Trophoblast cell (in vitro differentiated cells and primary cell): ENCODE data around the gene CCDC40.

Experiments used
- DNase-seq, 2 donors: peaks; one replicate each; pipeline ENCODE4 v3.0.0-alpha.2; 2016
- H2AFZ ChIP-seq: 2 replicates; pipeline ENCODE4 v1.6.1; 2013; ENCODE audit warnings: low read length, moderate library complexity, mild to moderate bottlenecking; ENCODE audit not compliant: insufficient read depth, poor library complexity
- H2AK5ac ChIP-seq: 2 replicates; pipeline ENCODE4 v1.6.1; 2013; ENCODE audit warnings: mild to moderate bottlenecking, low read length
- H2BK120ac ChIP-seq: 2 replicates; pipeline ENCODE4 v1.6.1; 2013; ENCODE audit warnings: low read length, mild to moderate bottlenecking, moderate library complexity; ENCODE audit not compliant: insufficient read depth, poor library complexity
- H2BK12ac ChIP-seq: 2 replicates; pipeline ENCODE4 v1.6.1; 2013; ENCODE audit warnings: mild to moderate bottlenecking, low read length, moderate library complexity
- H2BK5ac ChIP-seq: 2 replicates; pipeline ENCODE4 v1.6.1; 2013; ENCODE audit warnings: low read length, low read depth, moderate library complexity, mild to moderate bottlenecking; ENCODE audit not compliant: poor library complexity
- H3K14ac ChIP-seq: 2 replicates; pipeline ENCODE4 v1.6.1; 2013; ENCODE audit warnings: mild to moderate bottlenecking, low read length
- H3K18ac ChIP-seq: 2 replicates; pipeline ENCODE4 v1.6.1; 2013; ENCODE audit warnings: mild to moderate bottlenecking, low read length
- H3K23ac ChIP-seq: 2 replicates; pipeline ENCODE4 v1.6.1; 2013; ENCODE audit warnings: low read length
- H3K27ac ChIP-seq: 2 replicates; pipeline ENCODE4 v1.5.1; 2013; ENCODE audit warnings: low read depth, mild to moderate bottlenecking, inconsistent platforms, low read length, moderate library complexity
- H3K27me3 ChIP-seq: 2 replicates; pipeline ENCODE4 v1.6.1; 2013; ENCODE audit warnings: inconsistent platforms, mild to moderate bottlenecking, low read length, moderate library complexity; ENCODE audit not compliant: insufficient read depth
- H3K36me3 ChIP-seq, 2 experiments: 1 replicate in 1 of 2; 2 replicates in 1 of 2; pipeline ENCODE4 v1.6.1; 2013; ENCODE audit warnings: low read length in 2 of 2, mild to moderate bottlenecking in 2 of 2, moderate library complexity in 1 of 2; ENCODE audit not compliant: insufficient read depth in 2 of 2, control insufficient read depth in 1 of 2
- H3K4ac ChIP-seq: 2 replicates; pipeline ENCODE4 v1.6.1; 2013; ENCODE audit warnings: low read depth, mild to moderate bottlenecking, low read length, moderate library complexity
- H3K4me1 ChIP-seq, 2 experiments: 1 replicate in 1 of 2; 2 replicates in 1 of 2; pipeline ENCODE4 v1.6.1; 2013; ENCODE audit warnings: low read length in 2 of 2, mild to moderate bottlenecking in 2 of 2, moderate library complexity in 1 of 2; ENCODE audit not compliant: insufficient read depth in 2 of 2, control insufficient read depth in 1 of 2
- H3K4me2 ChIP-seq: 2 replicates; pipeline ENCODE4 v1.6.1; 2013; ENCODE audit warnings: inconsistent platforms, mild to moderate bottlenecking, low read length, moderate library complexity
- H3K4me3 ChIP-seq: 2 replicates; pipeline ENCODE4 v1.5.1; 2013; ENCODE audit warnings: mild to moderate bottlenecking, low read depth, low read length, inconsistent platforms
- H3K79me1 ChIP-seq: one replicate; pipeline ENCODE4 v1.6.1; 2013; ENCODE audit warnings: low read length
- H3K79me2 ChIP-seq: 2 replicates; pipeline ENCODE4 v1.6.1; 2013; ENCODE audit warnings: low read length, mild to moderate bottlenecking; ENCODE audit not compliant: control insufficient read depth, insufficient read depth, poor library complexity
- H3K9ac ChIP-seq: 2 replicates; pipeline ENCODE4 v1.6.1; 2013; ENCODE audit warnings: mild to moderate bottlenecking, low read length
- H3K9me3 ChIP-seq: 2 replicates; pipeline ENCODE4 v1.6.1; 2013; ENCODE audit warnings: low read depth, mild to moderate bottlenecking, control low read depth, inconsistent platforms, low read length; ENCODE audit not compliant: insufficient read depth
- H4K12ac ChIP-seq: 2 replicates; pipeline ENCODE4 v1.6.1; 2013; ENCODE audit warnings: low read depth, mild to moderate bottlenecking, low read length, moderate library complexity
- H4K8ac ChIP-seq: 2 replicates; pipeline ENCODE4 v1.6.1; 2013; ENCODE audit warnings: low read depth, mild to moderate bottlenecking, low read length, moderate library complexity
- H4K91ac ChIP-seq: one replicate; pipeline ENCODE4 v1.6.1; 2013; ENCODE audit warnings: low read depth, mild to moderate bottlenecking, low read length, moderate library complexity
- WGBS: extraction: QIAGEN DNeasy Blood & Tissue Kit; methylation state at CpG from one replicate; pipeline ENCODE4 v1.1.7; 2013; ENCODE audit warnings: missing lambda C conversion rate; ENCODE audit not compliant: insufficient read length, insufficient coverage; ENCODE audit errors: extremely low coverage; 5-methylcytosine and 5-hydroxymethylcytosine counted together

The CCDC40 gene

GRCh38 chr17:80032614-80033171 lies 3.7 kb upstream of the CCDC40 start:
- Histone ChIP-seq H4K8ac (no peak overlapping the region), H3K4me1 (peaks cover 2 to 8% of the 10 kb centered on the region in 2 experiments), H3K9ac (no peak overlapping the region), H4K91ac (no peak overlapping the region), H3K14ac (no peak overlapping the region), H2AK5ac (no peak overlapping the region), H3K36me3 (peaks cover 2 to 3% of the 10 kb centered on the region in 2 experiments), H3K9me3 (no peaks in the 10 kb centered on the region), H2BK120ac (no peak overlapping the region), H3K23ac (no peak overlapping the region), H2BK12ac (no peak overlapping the region), H3K27ac (no peak overlapping the region), H2BK5ac (no peak overlapping the region), H3K27me3 (no peaks in the 10 kb centered on the region), H3K4me2 (no peak overlapping the region), H3K4ac (no peak overlapping the region), H3K4me3 (no peak overlapping the region), H3K79me2 (peaks cover 4% of the 10 kb centered on the region), H4K12ac (no peak overlapping the region), H3K18ac (no peak overlapping the region), H3K79me1 (peaks cover 12% of the 10 kb centered on the region), H2AFZ (no peak overlapping the region)
- no peak for DNase-seq
- WGBS = no CpG with 5 or more reads among the region's 9 CpGs

GRCh38 chr17:80033840-80034239 lies 2.6 kb upstream of the CCDC40 start:
- Histone ChIP-seq H2BK120ac (no peak overlapping the region), H3K23ac (no peak overlapping the region), H3K4me3 (no peak overlapping the region), H3K4ac (peak overlapping the region; percentile 21), H3K79me1 (peaks cover 12% of the 10 kb centered on the region), H4K8ac (no peak overlapping the region), H3K4me2 (no peak overlapping the region), H3K79me2 (peaks cover 4% of the 10 kb centered on the region), H2AFZ (no peak overlapping the region), H3K18ac (no peak overlapping the region), H4K91ac (no peak overlapping the region), H3K9ac (no peak overlapping the region), H3K9me3 (no peaks in the 10 kb centered on the region), H2AK5ac (no peak overlapping the region), H4K12ac (no peak overlapping the region), H2BK5ac (no peak overlapping the region), H3K27me3 (no peaks in the 10 kb centered on the region), H3K36me3 (peaks cover 2 to 3% of the 10 kb centered on the region in 2 experiments), H3K4me1 (peaks cover 2 to 8% of the 10 kb centered on the region in 2 experiments), H3K27ac (no peak overlapping the region), H3K14ac (no peak overlapping the region), H2BK12ac (no peak overlapping the region)
- WGBS = no CpG with 5 or more reads among the region's 4 CpGs
- no peak for DNase-seq

GRCh38 chr17:80034791-80035686 lies 1.4 kb upstream of the CCDC40 start:
- DNase-seq = peak in 1 of 2 donors; percentile 25
- H3K9ac ChIP-seq = peak overlapping the region; percentile 95
- H3K9me3 ChIP-seq = no peaks in the 10 kb centered on the region
- no peak overlapping the region for H2BK12ac ChIP-seq
- peaks cover 3 to 4% of the 10 kb centered on the region in 2 experiments for H3K36me3 ChIP-seq
- H3K79me2 ChIP-seq = peaks cover 4% of the 10 kb centered on the region
- WGBS = no CpG with 5 or more reads among the region's 55 CpGs
- H3K4me1 ChIP-seq = peaks cover 2 to 6% of the 10 kb centered on the region in 2 experiments
- peak overlapping the region; percentile 53 for H2AK5ac ChIP-seq
- H3K4me2 ChIP-seq = peak overlapping the region; percentile 91
- peak overlapping the region; percentile 93 for H3K18ac ChIP-seq
- H3K23ac ChIP-seq = no peak overlapping the region
- H2BK5ac ChIP-seq = peak overlapping the region; percentile 39
- peak overlapping the region; percentile 84 for H4K12ac ChIP-seq
- H3K27me3 ChIP-seq = no peaks in the 10 kb centered on the region
- peak overlapping the region; percentile 89 for H3K14ac ChIP-seq
- H3K27ac ChIP-seq = peak overlapping the region; percentile 23
- H3K79me1 ChIP-seq = peaks cover 12% of the 10 kb centered on the region
- peak overlapping the region; percentile 74 for H4K91ac ChIP-seq
- H3K4ac ChIP-seq = peak overlapping the region; percentile 88
- peak overlapping the region; percentile 89 for H2BK120ac ChIP-seq
- H4K8ac ChIP-seq = peak overlapping the region; percentile 82
- peak overlapping the region; percentile 50 for H2AFZ ChIP-seq
- H3K4me3 ChIP-seq = peak overlapping the region; percentile 92

GRCh38 chr17:80035687-80035936 lies 830 bp upstream of the CCDC40 start, which contains the start of gene TBC1D16:
Gene TBC1D16 (minus strand): TSS chr17:80035872. CDS start chr17:80013547, 22,325 bp downstream.
- peak within 1 kb of the TSS; percentile 58 for H3K27ac ChIP-seq
- H2BK120ac ChIP-seq = peak within 1 kb of the TSS; percentile 89
- peak within 1 kb of the TSS; percentile 82 for H4K8ac ChIP-seq
- peaks cover 4% of the 10 kb centered on the region for H3K79me2 ChIP-seq
- H3K18ac ChIP-seq = peak within 1 kb of the TSS; percentile 93
- peak within 1 kb of the TSS; percentile 92 for H3K4me3 ChIP-seq
- peak within 1 kb of the TSS; percentile 88 for H3K4ac ChIP-seq
- peak within 1 kb of the TSS; percentile 53 for H2AK5ac ChIP-seq
- peaks cover 4 to 5% of the 10 kb centered on the region in 2 experiments for H3K36me3 ChIP-seq
- H4K91ac ChIP-seq = peak within 1 kb of the TSS; percentile 74
- no peak for DNase-seq
- peak within 1 kb of the TSS; percentile 92 for H2AFZ ChIP-seq
- H3K4me1 ChIP-seq = peaks cover 2 to 3% of the 10 kb centered on the region in 2 experiments
- peak within 1 kb of the TSS; percentile 100 for H3K4me2 ChIP-seq
- no peaks in the 10 kb centered on the region for H3K27me3 ChIP-seq
- H3K79me1 ChIP-seq = peaks cover 12% of the 10 kb centered on the region
- no peak within 1 kb of the TSS for H3K23ac ChIP-seq
- peak within 1 kb of the TSS; percentile 84 for H4K12ac ChIP-seq
- H3K9me3 ChIP-seq = no peaks in the 10 kb centered on the region
- no CpG with 5 or more reads among the region's 46 CpGs for WGBS
- H3K14ac ChIP-seq = peak within 1 kb of the TSS; percentile 89
- H3K9ac ChIP-seq = peak within 1 kb of the TSS; percentile 95
- H2BK12ac ChIP-seq = no peak within 1 kb of the TSS
- peak within 1 kb of the TSS; percentile 39 for H2BK5ac ChIP-seq
